Sigmoid colon (tissue), 7 donors: Measurements from ENCODE around the gene HIF1A. TPM values are rescaled to one million over a fixed set of nuclear protein-coding genes. Genes with fewer than 3 reads are reported as not detected.
A peak's percentile ranks its signal among the peaks of the same experiment; 100 is the strongest.

ENCODE experiments used
- DNase-seq: peaks from one replicate; pipeline ENCODE4 v3.0.0-alpha.2; 2019
- H3K27ac ChIP-seq, 4 donors: fragments of 200-600 bp; sonication (generic); one replicate each; pipeline ENCODE4 v1.5.1; 2016 to 2019; ENCODE audit warnings: mild to moderate bottlenecking in 1 of 4
- H3K27me3 ChIP-seq, 3 donors: fragments of 200-600 bp; sonication (generic); one replicate each; pipeline ENCODE4 v1.5.1; 2019; ENCODE audit warnings: mild to moderate bottlenecking in 1 of 3
- H3K36me3 ChIP-seq, 4 donors: fragments of 200-600 bp; sonication (generic); one replicate each; pipeline ENCODE4 v1.5.1; 2016 to 2019
- H3K4me1 ChIP-seq, 4 donors: fragments of 200-600 bp; sonication (generic); one replicate each; pipeline ENCODE4 v1.5.1; 2017 to 2019
- H3K4me3 ChIP-seq, 4 donors: fragments of 200-600 bp; sonication (generic); one replicate each; pipeline ENCODE4 v1.5.1; 2017 to 2019; ENCODE audit warnings: mild to moderate bottlenecking in 2 of 4, moderate library complexity in 1 of 4
- H3K9me3 ChIP-seq, 4 donors: fragments of 200-600 bp in 3 of 4; sonication (generic) in 3 of 4; one replicate each; pipeline versions ENCODE4 v1.5.1 to v1.6.1; 2013 to 2019
- CTCF ChIP-seq, 4 experiments: fragments of 450-650 bp in 3 of 4; fragments of 200-600 bp in 1 of 4; IDR thresholded peaks; one replicate each; pipeline ENCODE4 v1.5.1; 2016 to 2019; ENCODE audit warnings: antibody characterized with exemption in 4 of 4, mild to moderate bottlenecking in 3 of 4, moderate library complexity in 2 of 4
- EP300 ChIP-seq, 4 donors: sonication (generic); formaldehyde crosslinking; IDR thresholded peaks; one replicate each; pipeline ENCODE4 v1.6.1; 2017; ENCODE audit warnings: antibody characterized with exemption in 4 of 4
- POLR2A ChIP-seq, 2 donors: fragments of 450-650 bp; IDR thresholded peaks; one replicate each; pipeline ENCODE4 v1.6.1; 2016; ENCODE audit warnings: antibody characterized with exemption in 2 of 2, mild to moderate bottlenecking in 2 of 2, moderate library complexity in 2 of 2
- POLR2AphosphoS5 ChIP-seq, 4 donors: sonication (generic); formaldehyde crosslinking; IDR thresholded peaks; one replicate each; pipeline ENCODE4 v1.6.1; 2017; ENCODE audit warnings: antibody characterized with exemption in 4 of 4
- WGBS, 2 donors: extraction: QIAGEN DNeasy Blood & Tissue Kit; methylation state at CpG; one replicate each; pipeline ENCODE4 v1.1.7; 2013; 5-methylcytosine and 5-hydroxymethylcytosine counted together
- intact Hi-C: fragments of 100-400 bp; cut with DNase I; formaldehyde crosslinking; loops from one replicate; pipeline ENCODE4 v1.15.1; 2023
- polyA plus RNA-seq, 3 donors: library from polyadenylated mRNA; stranded (reverse); fragments of 200-250 nt; gene quantifications; one replicate each; pipeline ENCODE4 v1.2.3, GENCODE V29; 2013
- total RNA-seq, 4 donors: library from RNA; depleted of rRNA; stranded (reverse); fragments of >200 nt; gene quantifications; one replicate each; pipeline ENCODE4 v1.1.0, GENCODE V29; 2016
- donor health status: healthy with polysubstance abuse.
- donor health status: Bipolar disorder and iron deficiency.
- donor health status: healthy.

The HIF1A gene
- total and polyA plus RNA-seq, 7 donors: 31.8 to 84.0 (median 61.7) TPM

DNA sequence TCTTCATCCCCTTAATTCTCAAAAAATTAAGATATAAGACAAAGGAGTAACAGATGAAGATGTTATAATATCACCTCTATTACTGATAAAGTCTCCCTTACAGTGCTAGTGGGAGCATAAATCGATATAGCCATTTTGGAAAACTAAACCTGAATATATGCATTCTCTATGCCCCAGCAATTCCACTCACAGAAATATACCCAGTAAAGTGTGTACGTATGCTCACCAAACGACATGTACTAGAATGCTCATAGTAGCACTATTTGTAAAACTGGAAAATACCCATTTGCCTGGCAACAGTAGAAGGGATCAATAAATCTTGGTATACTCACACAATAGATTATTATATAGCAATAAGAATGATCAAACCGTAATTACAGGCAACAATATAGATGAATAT lies 44.0 kb upstream of the HIF1A start:
- no peaks in the 10 kb centered on the region for H3K36me3 ChIP-seq
- DNase-seq: no peak
- TF ChIP-seq POLR2A (IDR thresholded peaks at IDR 0.05) (no peak), CTCF (IDR thresholded peaks at IDR 0.05) (no peak), POLR2AphosphoS5 (IDR thresholded peaks at IDR 0.05) (no peak), EP300 (IDR thresholded peaks at IDR 0.05) (no peak)
- intact Hi-C loops: no loop called here
- no peaks in the 10 kb centered on the region for H3K4me1 ChIP-seq
- no peak overlapping the region for H3K4me3 ChIP-seq
- no peaks in the 10 kb centered on the region for H3K27me3 ChIP-seq
- no peak overlapping the region for H3K27ac ChIP-seq
- H3K9me3 ChIP-seq: no peaks in the 10 kb centered on the region
- WGBS, 2 donors: 93 to 97% methylated on average over 4 of the region's 4 CpGs

DNA sequence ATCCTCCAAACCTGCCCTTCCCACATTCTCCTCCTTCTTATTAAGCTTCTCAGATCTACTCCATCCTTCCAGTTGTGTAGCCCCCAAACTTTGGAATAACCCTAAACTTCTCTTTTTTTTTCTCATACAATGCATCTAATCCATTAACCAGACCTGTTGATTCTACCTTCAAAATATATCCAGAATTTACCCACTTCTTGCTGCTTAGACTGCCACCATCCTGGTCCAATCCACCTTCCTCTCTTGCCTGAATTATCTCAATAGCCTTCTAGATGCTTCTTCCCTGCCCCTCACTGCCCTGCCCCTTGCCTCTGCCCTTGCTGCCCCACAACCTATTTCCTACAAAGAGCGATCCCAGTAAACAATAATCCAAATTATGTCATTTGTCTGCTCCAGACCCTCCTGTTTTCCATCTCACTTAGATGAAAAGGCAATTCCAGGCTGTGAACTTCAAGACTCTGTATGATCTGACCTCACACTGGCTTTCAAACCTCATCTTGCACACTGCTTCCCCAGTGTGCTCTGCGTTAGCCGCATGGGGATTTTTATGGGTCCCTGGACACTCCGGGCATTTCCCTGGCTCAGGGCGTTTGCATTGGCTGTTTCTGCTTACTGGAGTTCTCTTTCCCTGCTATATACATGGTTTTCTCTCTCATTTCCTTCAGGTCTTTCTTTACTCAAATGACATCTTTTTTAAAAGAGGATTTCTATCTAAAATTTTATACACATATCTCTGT lies 42.6 kb upstream of the HIF1A start:
- Histone ChIP-seq H3K4me3 (no peak overlapping the region), H3K27ac (no peak overlapping the region), H3K36me3 (no peaks in the 10 kb centered on the region), H3K4me1 (no peaks in the 10 kb centered on the region), H3K9me3 (no peaks in the 10 kb centered on the region), H3K27me3 (no peaks in the 10 kb centered on the region)
- DNase-seq: no peak
- 72 to 74% methylated on average over 5 of the region's 5 CpGs for WGBS, 2 donors
- TF ChIP-seq POLR2AphosphoS5 (IDR thresholded peaks at IDR 0.05) (no peak), EP300 (IDR thresholded peaks at IDR 0.05) (no peak), POLR2A (IDR thresholded peaks at IDR 0.05) (no peak), CTCF (IDR thresholded peaks at IDR 0.05) (no peak)
- intact Hi-C loops: no loop called here

DNA sequence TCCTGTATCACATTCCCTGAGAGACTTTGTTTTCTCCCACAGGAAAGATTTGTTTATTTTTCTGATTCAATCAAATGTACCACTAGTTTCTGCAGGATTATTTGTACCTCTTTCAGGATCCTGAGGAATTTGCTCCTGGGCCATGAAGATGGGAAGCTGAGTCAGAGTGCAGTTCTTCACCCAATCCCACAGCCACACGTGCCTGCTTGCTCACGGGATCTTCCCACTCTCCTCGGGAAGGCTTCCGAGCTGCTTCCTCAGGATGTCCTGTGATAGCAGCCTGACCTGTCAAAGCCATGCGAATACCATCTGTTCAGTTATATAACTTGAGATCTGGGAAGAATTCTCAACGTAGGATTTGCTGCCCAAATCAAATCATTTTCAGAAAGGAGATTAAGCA lies 41.8 kb upstream of the HIF1A start:
- 53 to 67% methylated on average over 6 of the region's 6 CpGs for WGBS, 2 donors
- Histone ChIP-seq H3K9me3 (no peaks in the 10 kb centered on the region), H3K27me3 (no peaks in the 10 kb centered on the region), H3K36me3 (no peaks in the 10 kb centered on the region), H3K4me3 (no peak overlapping the region), H3K4me1 (no peaks in the 10 kb centered on the region), H3K27ac (no peak overlapping the region)
- TF ChIP-seq EP300 (IDR thresholded peaks at IDR 0.05): peak in 1 of 4 donors; percentile 65
- no peak for TF ChIP-seq CTCF (IDR thresholded peaks at IDR 0.05)
- TF ChIP-seq POLR2AphosphoS5 (IDR thresholded peaks at IDR 0.05): peak in 2 of 4 donors; percentile 24 to 73
- no peak for TF ChIP-seq POLR2A (IDR thresholded peaks at IDR 0.05)
- intact Hi-C loops: no loop called here
- DNase-seq: peak; percentile 72

GRCh38 chr14:61654026-61654425 lies 41.3 kb upstream of the HIF1A start:
- Histone ChIP-seq H3K9me3 (no peaks in the 10 kb centered on the region), H3K27me3 (no peaks in the 10 kb centered on the region), H3K4me3 (no peak overlapping the region), H3K27ac (no peak overlapping the region), H3K36me3 (no peaks in the 10 kb centered on the region), H3K4me1 (no peaks in the 10 kb centered on the region)
- TF ChIP-seq EP300 (IDR thresholded peaks at IDR 0.05) (no peak), POLR2AphosphoS5 (IDR thresholded peaks at IDR 0.05) (no peak), CTCF (IDR thresholded peaks at IDR 0.05) (no peak), POLR2A (IDR thresholded peaks at IDR 0.05) (no peak)
- DNase-seq: no peak
- intact Hi-C loops: no loop called here
- WGBS, 2 donors: 88 to 90% methylated on average over 1 of the region's 1 CpG

- intact Hi-C loops: no loop called here
- Histone ChIP-seq H3K4me3 (no peak overlapping the region), H3K9me3 (no peaks in the 10 kb centered on the region), H3K36me3 (no peaks in the 10 kb centered on the region), H3K4me1 (no peaks in the 10 kb centered on the region), H3K27me3 (no peaks in the 10 kb centered on the region), H3K27ac (no peak overlapping the region)
- TF ChIP-seq EP300 (IDR thresholded peaks at IDR 0.05) (no peak), POLR2AphosphoS5 (IDR thresholded peaks at IDR 0.05) (no peak), POLR2A (IDR thresholded peaks at IDR 0.05) (no peak), CTCF (IDR thresholded peaks at IDR 0.05) (no peak)
- 89 to 90% methylated on average over 3 of the region's 3 CpGs for WGBS, 2 donors
- no peak for DNase-seq
Measured at GRCh38 chr14:61655777-61656176, 39.5 kb upstream of the HIF1A start.
